SU-DHL-6 (cell line): Measurements from ENCODE around the gene GVQW3.

Source experiments
- H2AFZ ChIP-seq: fragments of 200-600 bp; sonication (generic); 2 replicates; pipeline ENCODE4 v1.6.1; 2014; ENCODE audit warnings: low read depth, mild to moderate bottlenecking, moderate library complexity, mixed read lengths, antibody characterized with exemption, low read length; ENCODE audit not compliant: severe bottlenecking
- H3F3A ChIP-seq: fragments of 200-600 bp; shearing (Covaris generic); 2 replicates; pipeline ENCODE4 v1.6.0; 2016; ENCODE audit warnings: antibody characterized with exemption, mild to moderate bottlenecking; ENCODE audit not compliant: insufficient read depth
- H3K27ac ChIP-seq: fragments of 200-600 bp; sonication (generic); 2 replicates; pipeline ENCODE4 v1.5.1; 2016; ENCODE audit warnings: low read depth, mild to moderate bottlenecking, low read length, moderate library complexity, mixed read lengths
- H3K27me3 ChIP-seq: fragments of 200-600 bp; sonication (generic), shearing (Covaris generic); 2 replicates; pipeline ENCODE4 v1.6.0; 2014; ENCODE audit warnings: mild to moderate bottlenecking, low read length
- H3K36me3 ChIP-seq: fragments of 200-600 bp; sonication (generic); 2 replicates; pipeline ENCODE4 v1.6.1; 2014; ENCODE audit warnings: mild to moderate bottlenecking, low read length, mixed read lengths
- H3K4me2 ChIP-seq: fragments of 300-600, 200-600 bp; shearing (Covaris generic), sonication (generic); 2 replicates; pipeline ENCODE4 v1.6.0; 2014; ENCODE audit warnings: low read length, low read depth, mild to moderate bottlenecking; ENCODE audit not compliant: poor library complexity, severe bottlenecking
- H3K4me3 ChIP-seq: fragments of 200-600 bp; sonication (generic); 2 replicates; pipeline ENCODE4 v1.5.1; 2014; ENCODE audit warnings: antibody characterized with exemption, low read length, mild to moderate bottlenecking, mixed read lengths; ENCODE audit not compliant: insufficient read depth, poor library complexity, severe bottlenecking
- H3K79me2 ChIP-seq: fragments of 200-600 bp; sonication (generic); 2 replicates; pipeline ENCODE4 v1.6.1; 2014; ENCODE audit warnings: mild to moderate bottlenecking, low read length, moderate library complexity; ENCODE audit not compliant: insufficient read depth
- H3K9ac ChIP-seq: fragments of 200-600 bp; sonication (generic); 2 replicates; pipeline ENCODE4 v1.7.0; 2014; ENCODE audit warnings: mild to moderate bottlenecking, low read length
- H3K9me2 ChIP-seq: fragments of 200-600 bp; sonication (generic); replicated peaks from 2 replicates; pipeline ENCODE4 v1.6.1; 2014; ENCODE audit warnings: low read length; ENCODE audit not compliant: insufficient read depth
- H3K9me3 ChIP-seq: fragments of 200-600 bp; sonication (generic); 2 replicates; pipeline ENCODE4 v1.6.1; 2014; ENCODE audit warnings: low read length, mixed read lengths; ENCODE audit not compliant: insufficient read depth
- H4K20me1 ChIP-seq: fragments of 200-600 bp; sonication (generic); 2 replicates; pipeline ENCODE4 v1.6.1; 2014; ENCODE audit warnings: low read depth, mild to moderate bottlenecking, antibody characterized with exemption, low read length, moderate library complexity, mixed read lengths
- CTCF ChIP-seq: fragments of 200-600 bp; sonication (generic); IDR thresholded peaks from one replicate; pipeline ENCODE4 v1.5.1; 2017; ENCODE audit warnings: antibody characterized with exemption, mild to moderate bottlenecking, low read length, moderate library complexity; ENCODE audit not compliant: insufficient read depth, poor library complexity, severe bottlenecking
- EZH2phosphoT487 ChIP-seq: fragments of 200-600 bp; sonication (generic), shearing (Covaris generic); conservative IDR thresholded peaks from 2 replicates; pipeline ENCODE4 v1.6.1; 2018; ENCODE audit warnings: mild to moderate bottlenecking, antibody characterized with exemption, low read length, moderate library complexity, mixed read lengths

The GVQW3 gene

GRCh38 chr11:76388408-76388807, 7.3 kb downstream of the GVQW3 start:
- H3K4me2 ChIP-seq: no peak overlapping the region

GRCh38 chr11:76391021-76391420, 9.9 kb downstream of the GVQW3 start:
- 0 out of 2 replicates have a peak, but pooled peaks cover 5% of the 10 kb centered on the region for H4K20me1 ChIP-seq
- no peak overlapping the region for H3K27ac ChIP-seq
- no peaks in the 10 kb centered on the region for H3K9me2 ChIP-seq
- H3K4me3 ChIP-seq: no peak overlapping the region
- 0 out of 2 replicates have a peak, but pooled peaks cover 3% of the 10 kb centered on the region for H3F3A ChIP-seq
- H3K36me3 ChIP-seq: no peaks in the 10 kb centered on the region
- no peaks in the 10 kb centered on the region for H3K27me3 ChIP-seq
- no peaks in the 10 kb centered on the region for H3K79me2 ChIP-seq
- H3K9me3 ChIP-seq: no peaks in the 10 kb centered on the region
- H3K4me2 ChIP-seq: no peak overlapping the region
- TF ChIP-seq CTCF (no peak), EZH2phosphoT487 (no peak)
- H2AFZ ChIP-seq: no peak overlapping the region
- no peak overlapping the region for H3K9ac ChIP-seq

More at GRCh38 chr11:76388408-76388807, 7.3 kb downstream of the GVQW3 start:
- H3K27ac ChIP-seq: no peak overlapping the region
- TF ChIP-seq CTCF: no peak
- no peak for TF ChIP-seq EZH2phosphoT487
- H3K9me3 ChIP-seq: no peaks in the 10 kb centered on the region
- H2AFZ ChIP-seq: no peak overlapping the region
- no peaks in the 10 kb centered on the region for H3K9me2 ChIP-seq
- no peak overlapping the region for H3K4me3 ChIP-seq
- H4K20me1 ChIP-seq: peaks cover 5% of the 10 kb centered on the region; the same call in 1 of the 2 replicates
- no peak overlapping the region for H3K9ac ChIP-seq
- H3K79me2 ChIP-seq: no peaks in the 10 kb centered on the region
- H3F3A ChIP-seq: 0 out of 2 replicates have a peak, but pooled peaks cover 6% of the 10 kb centered on the region
- H3K36me3 ChIP-seq: no peaks in the 10 kb centered on the region
- H3K27me3 ChIP-seq: no peaks in the 10 kb centered on the region

DNA sequence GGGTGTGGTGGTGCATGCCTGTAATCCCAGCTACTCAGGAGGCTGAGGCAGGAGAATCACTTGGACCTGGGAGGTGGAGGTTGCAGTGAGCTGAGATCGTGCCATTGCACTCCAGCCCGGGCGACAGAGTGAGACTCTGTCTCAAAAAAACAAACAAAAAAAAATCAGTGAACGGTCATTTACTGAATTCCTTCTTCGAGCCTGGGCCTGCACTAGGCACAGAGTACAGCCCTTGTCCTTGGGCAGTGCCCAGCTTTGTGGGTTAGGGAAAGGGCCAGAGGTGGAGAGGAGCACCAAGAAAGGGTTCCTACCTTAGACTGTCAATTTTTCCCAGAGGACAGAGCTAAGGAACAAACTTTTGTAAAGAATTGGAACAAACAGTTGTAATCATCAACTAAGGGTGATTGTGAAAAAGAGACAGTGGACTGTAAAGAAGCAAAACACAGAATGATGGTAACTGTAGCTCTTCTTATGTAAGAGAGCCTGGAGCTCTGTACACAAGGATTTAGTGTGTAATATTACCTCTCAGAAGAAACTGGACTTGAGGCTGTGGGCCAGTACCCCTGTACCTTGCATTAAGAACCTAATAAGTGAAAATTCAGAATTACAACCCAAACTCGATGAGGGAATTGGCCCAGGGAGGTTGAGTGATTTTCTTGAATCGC, 10.8 kb downstream of the GVQW3 start:
- Histone ChIP-seq H3K9me3 (no peaks in the 10 kb centered on the region), H4K20me1 (0 out of 2 replicates have a peak, but pooled peaks cover 5% of the 10 kb centered on the region), H3K9ac (no peak overlapping the region), H3K4me3 (no peak overlapping the region), H3K9me2 (no peaks in the 10 kb centered on the region), H3K79me2 (no peaks in the 10 kb centered on the region), H3K4me2 (no peak overlapping the region), H3K27me3 (no peaks in the 10 kb centered on the region), H2AFZ (no peak overlapping the region), H3K36me3 (no peaks in the 10 kb centered on the region), H3K27ac (no peak overlapping the region), H3F3A (0 out of 2 replicates have a peak, but pooled peaks cover 3% of the 10 kb centered on the region)
- no peak for TF ChIP-seq EZH2phosphoT487
- no peak for TF ChIP-seq CTCF
